ENCODE measurements around the gene HMGN4.

DNA sequence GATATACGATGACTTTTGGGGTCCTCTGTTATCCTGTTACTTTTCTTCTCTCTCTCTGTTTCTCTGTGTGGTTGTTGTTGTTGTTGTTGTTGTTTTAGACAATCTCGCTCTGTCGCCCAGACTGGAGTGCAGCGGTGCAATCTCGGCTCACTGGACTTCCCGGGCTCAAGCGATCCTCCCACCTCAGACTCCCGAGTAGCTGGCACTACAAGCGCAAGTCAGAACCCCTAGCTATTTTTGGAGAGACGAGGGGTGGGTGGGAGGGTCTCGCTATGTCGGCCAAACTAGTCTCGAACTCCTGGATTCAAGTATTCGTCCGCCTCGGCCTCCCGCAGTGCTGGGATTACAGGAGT is 39.5 kb downstream of the HMGN4 start:
- TF ChIP-seq CTCF (IDR thresholded peaks at IDR 0.05) (no peak), POLR2A (IDR thresholded peaks at IDR 0.05) (no peak)

All from thyroid gland (tissue), 4 donors.